ENCODE results near the gene TOLLIP. TPM values are rescaled to one million over a fixed set of nuclear protein-coding genes. Genes with fewer than 3 reads are reported as not detected.

Gene TOLLIP
- 38.6 to 56.8 TPM (median 53.8 TPM) in 5 replicates for total RNA-seq (2022; extraction: Qiagen RNA extraction)

DNA sequence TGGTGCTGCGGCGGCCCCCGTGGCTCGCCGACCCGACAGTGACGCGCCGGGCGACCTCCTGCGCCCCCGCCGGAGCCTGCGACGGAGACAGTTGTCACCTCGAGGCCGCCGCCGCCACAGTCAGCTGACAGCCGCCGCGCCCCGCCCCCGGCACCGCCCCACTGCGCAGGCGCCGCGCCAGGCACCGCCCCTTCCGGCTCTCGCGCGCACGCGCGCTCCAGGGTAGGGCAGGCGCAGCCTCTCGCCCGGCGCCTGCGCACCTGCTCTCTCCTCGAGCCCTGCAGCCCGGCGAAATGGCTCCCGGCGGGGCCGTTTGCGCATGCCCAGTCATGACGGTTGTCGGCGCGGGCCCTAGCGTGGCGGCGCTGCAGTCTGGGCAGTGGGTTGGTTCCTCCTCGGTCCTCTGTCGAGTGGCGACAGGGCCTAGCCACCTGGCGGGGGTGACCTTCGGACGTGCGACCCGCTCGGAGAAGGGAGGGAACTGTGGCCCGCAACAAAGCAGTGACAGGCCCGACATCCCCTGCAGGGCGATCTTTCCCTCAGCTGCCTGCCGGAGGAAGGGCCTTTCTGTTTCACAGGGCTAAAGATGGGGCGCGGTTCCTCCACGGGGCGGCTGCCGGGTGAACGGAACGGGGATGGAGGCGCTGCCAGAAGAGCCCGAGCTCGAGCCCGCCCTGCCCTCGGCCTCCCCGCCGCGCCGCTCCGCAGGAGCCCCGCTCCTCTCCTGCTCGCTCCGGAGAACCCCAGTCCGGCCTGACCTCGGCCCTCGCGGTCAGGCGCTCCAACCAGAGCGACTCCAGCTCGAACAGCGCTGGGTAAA lies at the start of gene TOLLIP:
TOLLIP (minus strand) TSS at position 135 of the 820 bp plus-strand sequence; CDS start at position 1, 134 bp downstream.

Other genes with a start within 250 kb of the TOLLIP start
- gene MUC2, start 234.8 kb downstream of the TOLLIP start, total RNA-seq (2022; extraction: Qiagen RNA extraction): 0.04 to 0.24 TPM (median 0.12 TPM) in 5 replicates
- gene MUC5AC, start 151.7 kb downstream of the TOLLIP start, total RNA-seq (2022; extraction: Qiagen RNA extraction): 0.95 to 1.9 TPM (median 1.6 TPM) in 5 replicates
- 1.6 to 4.1 TPM (median 2.2 TPM) in 5 replicates for gene MUC5B, start 86.6 kb downstream of the TOLLIP start, total RNA-seq (2022; extraction: Qiagen RNA extraction)
- 4.8 to 8.6 TPM (median 6.3 TPM) in 5 replicates for gene BRSK2, start 80.3 kb upstream of the TOLLIP start, total RNA-seq (2022; extraction: Qiagen RNA extraction)
- gene MOB2, start 177.1 kb upstream of the TOLLIP start, total RNA-seq (2022; extraction: Qiagen RNA extraction): 36.2 to 47.8 TPM (median 44.1 TPM) in 5 replicates